ENCODE measurements around the gene FMO4. TPM values are rescaled to one million over a fixed set of nuclear protein-coding genes. Genes with fewer than 3 reads are reported as not detected.
"Not testable (repeated sequence)": the region's sequence is repeated elsewhere in the genome, so short reads cannot be mapped to it uniquely, and the experiment has no call there.

Gene FMO4
- total and polyA plus RNA-seq, 2 experiments from 2014 or later: 3.1 to 3.4 TPM

- H3K4me1 ChIP-seq (ENCODE audit: insufficient read depth): peaks cover 30% of the 10 kb centered on the region
- no peaks in the 10 kb centered on the region for H3K36me3 ChIP-seq (ENCODE audit: insufficient read depth)
- Mint-ChIP-seq H3K4me3 (no peak overlapping the region), H3K27ac (no peak overlapping the region), H3K36me3 (ENCODE audit: low read depth) (no peaks in the 10 kb centered on the region), H3K9me3 (no peaks in the 10 kb centered on the region), H3K4me1 (peaks cover 32% of the 10 kb centered on the region), H3K27me3 (ENCODE audit: insufficient read depth, low read depth, poor library complexity) (peaks cover 5% of the 10 kb centered on the region)
- ATAC-seq (no peak), DNase-seq (ENCODE audit: low spot score) (no peak)
- H3F3A ChIP-seq (replicated peaks; ENCODE audit: low read depth): no peaks in the 10 kb centered on the region
- no peak overlapping the region for H3K27ac ChIP-seq (ENCODE audit: low read depth)
- H3K4me3 ChIP-seq: no peak overlapping the region
- no peaks in the 10 kb centered on the region for H4K20me1 ChIP-seq (replicated peaks; ENCODE audit: insufficient read depth)
- no peak overlapping the region for H2AFZ ChIP-seq
- peaks cover 4% of the 10 kb centered on the region; the same call in 1 of the 2 replicates for H3K9me2 ChIP-seq (ENCODE audit: insufficient read depth)
- TF ChIP-seq ZNF114 (CRISPR knock-in tag; IDR thresholded peaks at IDR 0.05) (no peak), JUNB (IDR thresholded peaks at IDR 0.05; ENCODE audit: unreplicated experiment) (no peak), POLR2AphosphoS5 (IDR thresholded peaks at IDR 0.05; ENCODE audit: low read depth) (no peak), CREB1 (CRISPR knock-in tag; IDR thresholded peaks at IDR 0.05; ENCODE audit: low read depth) (no peak), EZH2phosphoT487 (IDR thresholded peaks at IDR 0.05; ENCODE audit: unreplicated experiment) (no peak), ZNF462 (CRISPR knock-in tag; IDR thresholded peaks at IDR 0.05) (no peak), CTCF (conservative IDR thresholded peaks at IDR 0.05; ENCODE audit: low read depth in 2 of 2) (no peak), STAT1 (IDR thresholded peaks at IDR 0.05; ENCODE audit: unreplicated experiment) (no peak)
- TF ChIP-seq, protein P1, sequence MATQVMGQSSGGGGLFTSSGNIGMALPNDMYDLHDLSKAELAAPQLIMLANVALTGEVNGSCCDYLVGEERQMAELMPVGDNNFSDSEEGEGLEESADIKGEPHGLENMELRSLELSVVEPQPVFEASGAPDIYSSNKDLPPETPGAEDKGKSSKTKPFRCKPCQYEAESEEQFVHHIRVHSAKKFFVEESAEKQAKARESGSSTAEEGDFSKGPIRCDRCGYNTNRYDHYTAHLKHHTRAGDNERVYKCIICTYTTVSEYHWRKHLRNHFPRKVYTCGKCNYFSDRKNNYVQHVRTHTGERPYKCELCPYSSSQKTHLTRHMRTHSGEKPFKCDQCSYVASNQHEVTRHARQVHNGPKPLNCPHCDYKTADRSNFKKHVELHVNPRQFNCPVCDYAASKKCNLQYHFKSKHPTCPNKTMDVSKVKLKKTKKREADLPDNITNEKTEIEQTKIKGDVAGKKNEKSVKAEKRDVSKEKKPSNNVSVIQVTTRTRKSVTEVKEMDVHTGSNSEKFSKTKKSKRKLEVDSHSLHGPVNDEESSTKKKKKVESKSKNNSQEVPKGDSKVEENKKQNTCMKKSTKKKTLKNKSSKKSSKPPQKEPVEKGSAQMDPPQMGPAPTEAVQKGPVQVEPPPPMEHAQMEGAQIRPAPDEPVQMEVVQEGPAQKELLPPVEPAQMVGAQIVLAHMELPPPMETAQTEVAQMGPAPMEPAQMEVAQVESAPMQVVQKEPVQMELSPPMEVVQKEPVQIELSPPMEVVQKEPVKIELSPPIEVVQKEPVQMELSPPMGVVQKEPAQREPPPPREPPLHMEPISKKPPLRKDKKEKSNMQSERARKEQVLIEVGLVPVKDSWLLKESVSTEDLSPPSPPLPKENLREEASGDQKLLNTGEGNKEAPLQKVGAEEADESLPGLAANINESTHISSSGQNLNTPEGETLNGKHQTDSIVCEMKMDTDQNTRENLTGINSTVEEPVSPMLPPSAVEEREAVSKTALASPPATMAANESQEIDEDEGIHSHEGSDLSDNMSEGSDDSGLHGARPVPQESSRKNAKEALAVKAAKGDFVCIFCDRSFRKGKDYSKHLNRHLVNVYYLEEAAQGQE (IDR thresholded peaks at IDR 0.05; ENCODE audit: unreplicated experiment): no peak
- TF ChIP-seq, protein P2, sequence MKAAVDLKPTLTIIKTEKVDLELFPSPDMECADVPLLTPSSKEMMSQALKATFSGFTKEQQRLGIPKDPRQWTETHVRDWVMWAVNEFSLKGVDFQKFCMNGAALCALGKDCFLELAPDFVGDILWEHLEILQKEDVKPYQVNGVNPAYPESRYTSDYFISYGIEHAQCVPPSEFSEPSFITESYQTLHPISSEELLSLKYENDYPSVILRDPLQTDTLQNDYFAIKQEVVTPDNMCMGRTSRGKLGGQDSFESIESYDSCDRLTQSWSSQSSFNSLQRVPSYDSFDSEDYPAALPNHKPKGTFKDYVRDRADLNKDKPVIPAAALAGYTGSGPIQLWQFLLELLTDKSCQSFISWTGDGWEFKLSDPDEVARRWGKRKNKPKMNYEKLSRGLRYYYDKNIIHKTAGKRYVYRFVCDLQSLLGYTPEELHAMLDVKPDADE (IDR thresholded peaks at IDR 0.05): no peak
- H3K79me2 ChIP-seq (replicated peaks; ENCODE audit: insufficient read depth): no peaks in the 10 kb centered on the region
- H3K4me2 ChIP-seq: no peak overlapping the region
- no peaks in the 10 kb centered on the region for H3K27me3 ChIP-seq (ENCODE audit: insufficient read depth)
Measured at GRCh38 chr1:171292799-171293198, 21.2 kb upstream of the FMO4 start.

- Mint-ChIP-seq H3K27ac (peak overlapping the region; percentile 33; the same call in 1 of the 2 replicates), H3K4me1 (peaks cover 56% of the 10 kb centered on the region)
- not testable (repeated sequence) for H3K27me3 ChIP-seq (ENCODE audit: insufficient read depth); H3K79me2 ChIP-seq (replicated peaks; ENCODE audit: insufficient read depth); H3K9me3 Mint-ChIP-seq; H3K4me2 ChIP-seq; H4K20me1 ChIP-seq (replicated peaks; ENCODE audit: insufficient read depth); DNase-seq (ENCODE audit: low spot score); H3K27ac ChIP-seq (ENCODE audit: low read depth); H3K4me3 Mint-ChIP-seq; H3K36me3 ChIP-seq (ENCODE audit: insufficient read depth); H3K36me3 Mint-ChIP-seq (ENCODE audit: low read depth); H3F3A ChIP-seq (replicated peaks; ENCODE audit: low read depth); H3K9me2 ChIP-seq (ENCODE audit: insufficient read depth); H3K27me3 Mint-ChIP-seq (ENCODE audit: insufficient read depth, low read depth, poor library complexity); ATAC-seq; H3K4me3 ChIP-seq
- H3K4me1 ChIP-seq (ENCODE audit: insufficient read depth): peaks cover 51% of the 10 kb centered on the region
- H2AFZ ChIP-seq: peak overlapping the region; percentile 29; the same call in 1 of the 2 replicates
Measured at GRCh38 chr1:171295383-171295782, 18.6 kb upstream of the FMO4 start.

All from GM23338 (cell line).